H7 (cell line): Measurements from ENCODE around the gene CNKSR2. TPM values are rescaled to one million over a fixed set of nuclear protein-coding genes. Genes with fewer than 3 reads are reported as not detected.

Experiments used
- DNase-seq: peaks from one replicate; pipeline ENCODE4 v3.0.0; 2012
- H3K27me3 ChIP-seq: 2 replicates; pipeline ENCODE4 v1.6.0; 2011; ENCODE audit warnings: mild to moderate bottlenecking, low read length; ENCODE audit not compliant: control insufficient read depth, insufficient read depth
- H3K36me3 ChIP-seq: replicated peaks from 2 replicates; pipeline ENCODE4 v1.5.1; 2011; ENCODE audit warnings: low read length; ENCODE audit not compliant: control insufficient read depth, insufficient read depth
- H3K4me3 ChIP-seq: 2 replicates; pipeline ENCODE4 v1.5.1; 2011; ENCODE audit warnings: low read depth, mild to moderate bottlenecking, control low read depth, low read length, moderate library complexity; ENCODE audit not compliant: insufficient read depth
- total RNA-seq: library from RNA; depleted of rRNA; stranded (reverse); fragments of >200 nt; shearing (Covaris generic); gene quantifications from 2 replicates; pipeline ENCODE4 v1.2.3, GENCODE V29; 2014

The CNKSR2 gene
- total RNA-seq, 1 experiment from 2014 or later, result 6.3 TPM

DNA sequence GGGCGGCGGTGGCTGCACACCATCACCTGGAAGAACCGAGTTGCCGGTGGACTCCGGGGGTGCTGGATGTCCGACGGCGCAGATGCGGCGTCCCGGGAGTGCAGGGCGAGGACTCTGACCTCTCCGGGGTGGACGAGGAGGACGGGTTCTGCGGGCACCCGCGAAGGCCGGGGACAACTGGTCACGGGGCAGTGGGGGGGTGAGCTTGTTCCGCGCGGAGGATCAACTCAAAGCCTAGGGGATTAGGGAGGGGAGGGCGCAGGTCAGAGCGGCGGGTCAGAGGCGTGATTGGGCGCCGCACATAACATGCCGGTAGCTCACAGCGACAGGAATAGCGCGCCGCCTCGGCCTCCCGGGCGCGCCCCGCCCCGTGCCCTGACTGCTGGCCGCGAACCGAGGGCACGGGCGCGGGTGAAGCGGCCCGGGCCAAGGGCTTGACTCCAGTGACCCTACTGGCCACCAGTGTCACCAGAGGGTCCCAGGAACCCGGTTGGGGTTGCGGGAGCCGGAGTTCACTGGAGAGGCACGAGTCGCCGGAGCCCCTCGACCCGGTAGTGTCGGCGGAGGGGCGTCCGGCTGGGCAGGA, 284.0 kb downstream of the CNKSR2 start, which contains the start of gene KLHL34:
Gene KLHL34 (minus strand): TSS at position 179 of the 586 bp plus-strand sequence. CDS start 542 bp downstream, outside the sequence.
- H3K27me3 ChIP-seq, result no peaks in the 10 kb centered on the region
- H3K36me3 ChIP-seq, result no peaks in the 10 kb centered on the region
- DNase-seq, result peak; percentile 39
- no peak within 1 kb of the TSS for H3K4me3 ChIP-seq

GRCh38 chrX:21658746-21659145, 284.5 kb downstream of the CNKSR2 start:
- no peak overlapping the region for H3K4me3 ChIP-seq
- no peak for DNase-seq
- no peaks in the 10 kb centered on the region for H3K27me3 ChIP-seq
- no peaks in the 10 kb centered on the region for H3K36me3 ChIP-seq

DNA sequence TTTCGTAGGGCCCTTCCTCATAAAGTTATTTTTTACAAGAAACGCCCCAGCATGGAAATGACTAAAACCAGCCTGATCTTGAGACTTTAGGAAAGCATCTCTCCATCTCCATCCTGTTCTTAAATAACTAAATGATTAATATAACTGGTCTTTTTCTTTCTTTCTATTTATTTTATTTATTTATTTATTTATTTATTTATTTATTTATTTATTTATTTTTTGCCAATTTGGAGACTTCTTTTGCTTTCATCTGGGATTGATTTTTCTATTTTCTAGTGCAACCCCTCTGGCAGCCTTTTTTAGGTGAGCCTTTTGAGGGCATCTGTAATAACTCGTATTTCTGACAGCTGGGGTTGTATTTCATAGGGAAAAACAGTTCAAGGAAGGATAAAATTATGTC, 285.1 kb downstream of the CNKSR2 start:
- Histone ChIP-seq H3K4me3 (no peak overlapping the region), H3K36me3 (no peaks in the 10 kb centered on the region), H3K27me3 (no peaks in the 10 kb centered on the region)
- DNase-seq, result no peak

DNA sequence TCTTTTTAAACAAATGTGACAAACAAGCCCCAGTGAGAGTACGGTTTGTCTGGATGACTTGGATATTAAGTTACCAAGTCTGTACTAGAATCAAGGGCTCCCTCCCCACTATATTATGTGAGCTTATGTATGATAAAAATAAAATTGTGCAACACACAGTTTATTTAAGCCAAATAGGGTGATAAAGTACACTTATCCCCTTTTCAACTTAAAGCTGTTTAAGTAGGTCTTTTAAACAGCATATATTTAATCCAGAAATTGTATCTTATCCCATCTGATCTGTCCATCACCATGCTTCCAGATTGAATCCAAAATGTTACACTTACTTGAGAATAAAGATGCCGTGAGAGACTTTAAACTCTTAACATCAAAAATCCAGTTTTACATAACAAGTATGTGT, 285.9 kb downstream of the CNKSR2 start:
- Histone ChIP-seq H3K4me3 (no peak overlapping the region), H3K27me3 (no peaks in the 10 kb centered on the region), H3K36me3 (no peaks in the 10 kb centered on the region)
- no peak for DNase-seq

DNA sequence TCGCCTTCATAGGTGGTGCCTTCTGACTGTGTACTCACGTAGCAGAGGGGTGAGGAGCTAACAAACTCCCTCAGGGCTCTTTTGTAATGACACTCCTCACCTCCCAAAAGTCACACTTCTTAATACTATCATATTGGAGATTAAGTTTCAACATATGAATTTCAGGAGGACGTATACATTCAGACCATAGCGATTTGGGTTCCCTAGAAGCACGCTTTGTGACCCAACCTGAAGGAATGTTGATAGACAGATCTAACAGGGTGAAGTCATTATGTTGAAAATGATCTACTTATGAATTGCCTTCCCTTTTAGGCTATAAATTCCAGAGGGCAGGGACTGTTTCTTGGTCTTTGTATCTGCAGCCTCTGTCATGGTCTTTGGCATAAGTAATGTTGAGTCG, 287.1 kb downstream of the CNKSR2 start:
- Histone ChIP-seq H3K27me3 (no peaks in the 10 kb centered on the region), H3K36me3 (no peaks in the 10 kb centered on the region), H3K4me3 (no peak overlapping the region)
- no peak for DNase-seq

GRCh38 chrX:21662761-21663160, 288.5 kb downstream of the CNKSR2 start:
- Histone ChIP-seq H3K4me3 (no peak overlapping the region), H3K36me3 (no peaks in the 10 kb centered on the region), H3K27me3 (no peaks in the 10 kb centered on the region)
- no peak for DNase-seq

DNA sequence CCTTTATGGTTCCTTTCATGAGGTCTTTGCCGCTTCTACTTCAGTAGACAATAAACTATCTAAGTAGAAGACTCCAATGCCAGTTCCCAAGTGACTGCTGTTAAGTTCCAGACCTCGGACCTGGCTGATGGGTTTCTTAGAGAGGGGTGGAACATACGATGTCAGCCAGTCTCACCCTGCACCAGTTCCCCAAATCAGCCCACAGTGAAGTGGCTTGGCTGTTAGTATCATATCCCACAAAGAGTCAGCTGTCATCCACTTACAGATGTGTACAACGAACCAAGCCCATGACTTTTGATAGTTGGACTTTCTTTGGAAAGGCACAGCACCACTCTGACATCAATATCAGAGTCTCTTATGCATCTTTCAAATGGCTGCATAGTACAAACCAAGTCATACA, 292.0 kb downstream of the CNKSR2 start:
- Histone ChIP-seq H3K27me3 (no peaks in the 10 kb centered on the region), H3K36me3 (no peaks in the 10 kb centered on the region), H3K4me3 (no peak overlapping the region)
- DNase-seq, result no peak

DNA sequence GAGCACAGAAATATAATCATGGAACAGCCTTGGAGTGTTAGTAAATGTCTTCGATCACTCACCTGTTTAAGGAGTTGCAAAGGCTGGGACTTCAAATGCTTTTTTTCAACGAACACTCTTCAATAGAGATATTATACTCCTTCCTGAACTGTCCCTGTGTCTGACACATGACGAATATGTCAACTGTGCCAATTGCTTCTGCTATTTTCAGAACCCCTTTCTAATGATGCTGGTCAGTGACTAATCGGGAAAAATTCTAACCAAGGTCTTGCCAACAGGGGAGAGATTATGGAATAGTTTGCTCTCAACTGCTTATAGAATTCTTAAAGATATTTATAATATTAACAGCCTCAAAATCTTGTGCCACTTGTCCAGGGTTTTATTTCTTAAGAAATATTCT, 292.5 kb downstream of the CNKSR2 start:
- Histone ChIP-seq H3K36me3 (no peaks in the 10 kb centered on the region), H3K27me3 (no peaks in the 10 kb centered on the region), H3K4me3 (no peak overlapping the region)
- DNase-seq, result no peak

- Histone ChIP-seq H3K4me3 (no peak overlapping the region), H3K27me3 (no peaks in the 10 kb centered on the region), H3K36me3 (no peaks in the 10 kb centered on the region)
- no peak for DNase-seq
These were observed 300.4 kb downstream of the CNKSR2 start for GRCh38 chrX:21674430-21675186.

DNA sequence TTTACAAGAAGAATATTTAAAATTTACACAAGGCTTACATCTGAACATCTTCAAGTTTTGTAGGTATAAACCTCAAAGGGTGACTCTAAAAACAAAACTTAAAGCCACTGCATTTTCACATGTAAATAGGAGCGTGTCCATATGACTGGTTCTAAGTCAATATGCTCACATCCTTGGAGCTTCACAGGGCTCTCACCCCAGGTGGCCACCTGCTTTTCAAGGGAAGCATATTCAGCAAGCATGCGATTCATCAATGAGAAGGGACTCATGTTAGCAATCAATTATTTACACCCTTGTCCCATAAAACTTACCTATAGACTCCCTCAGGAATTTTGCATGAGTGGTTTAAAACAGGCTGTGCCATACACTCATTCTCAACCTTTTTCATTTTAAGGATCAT, 301.7 kb downstream of the CNKSR2 start:
- H3K4me3 ChIP-seq, result no peak overlapping the region
- DNase-seq, result peak; percentile 40

DNA sequence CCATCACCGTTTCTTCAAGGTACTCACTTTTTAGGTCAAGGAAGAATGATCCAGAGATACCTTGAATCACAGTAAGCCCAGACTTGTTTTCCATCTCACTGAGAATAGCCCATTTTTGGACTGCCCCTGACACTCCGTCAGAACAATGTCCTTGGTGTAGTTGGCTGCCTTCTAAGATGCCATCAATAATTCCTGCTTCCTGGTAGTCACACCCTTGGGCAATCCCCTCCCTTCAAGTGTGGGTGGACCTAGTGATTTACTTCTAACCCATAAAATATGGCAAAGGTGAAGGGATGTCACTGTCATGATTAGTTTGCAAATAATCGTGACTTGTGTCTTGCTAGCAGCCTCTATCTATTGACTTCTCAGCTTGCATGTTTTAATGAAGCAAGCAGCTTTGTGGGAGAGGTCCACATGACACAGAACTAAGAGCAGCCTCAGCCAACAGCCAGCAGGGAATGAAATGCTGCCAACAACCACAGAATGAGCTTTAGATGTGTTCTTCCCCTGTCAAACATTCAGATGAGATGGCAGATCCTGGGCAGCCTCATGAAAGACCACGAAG, 303.9 kb downstream of the CNKSR2 start:
- no peak overlapping the region for H3K4me3 ChIP-seq
- H3K36me3 ChIP-seq, result no peaks in the 10 kb centered on the region
- no peak for DNase-seq
- no peaks in the 10 kb centered on the region for H3K27me3 ChIP-seq

More for the DNA sequence above, 301.7 kb downstream of the CNKSR2 start:
- no peaks in the 10 kb centered on the region for H3K27me3 ChIP-seq
- no peaks in the 10 kb centered on the region for H3K36me3 ChIP-seq

- Histone ChIP-seq H3K27me3 (no peaks in the 10 kb centered on the region), H3K36me3 (no peaks in the 10 kb centered on the region), H3K4me3 (no peak overlapping the region)
- no peak for DNase-seq
These were observed 309.7 kb downstream of the CNKSR2 start for GRCh38 chrX:21683941-21684340.

DNA sequence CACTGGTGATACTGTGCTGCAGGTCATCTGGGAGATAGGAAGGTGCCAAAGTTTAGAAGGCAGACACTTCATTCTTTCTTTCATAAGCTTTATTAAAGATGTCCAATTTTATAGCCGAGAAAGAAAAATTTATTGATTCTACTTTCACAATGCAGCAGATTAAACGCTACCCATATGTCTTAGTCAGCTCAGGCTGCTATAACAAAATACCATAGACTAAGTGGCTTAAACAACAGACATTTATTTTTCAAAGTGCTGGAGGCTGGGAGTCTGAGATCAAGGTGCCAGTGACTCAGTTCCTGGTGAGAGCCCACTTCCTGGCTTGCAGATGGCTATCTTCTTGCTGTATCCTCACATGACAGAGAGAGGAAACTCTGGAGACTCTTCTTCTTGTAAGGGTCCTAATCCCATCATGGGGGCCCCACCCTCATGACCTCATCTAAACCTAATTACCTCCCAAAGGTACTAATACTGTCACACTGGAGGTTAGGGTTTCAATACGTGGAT, 317.3 kb downstream of the CNKSR2 start:
- no peak for DNase-seq
- H3K27me3 ChIP-seq, result no peaks in the 10 kb centered on the region
- H3K36me3 ChIP-seq, result no peaks in the 10 kb centered on the region
- H3K4me3 ChIP-seq, result no peak overlapping the region

GRCh38 chrX:21698272-21698671, 324.1 kb downstream of the CNKSR2 start:
- no peaks in the 10 kb centered on the region for H3K27me3 ChIP-seq
- H3K36me3 ChIP-seq, result no peaks in the 10 kb centered on the region
- no peak for DNase-seq
- H3K4me3 ChIP-seq, result no peak overlapping the region

GRCh38 chrX:21699136-21699535, 324.9 kb downstream of the CNKSR2 start:
- Histone ChIP-seq H3K4me3 (no peak overlapping the region), H3K27me3 (no peaks in the 10 kb centered on the region), H3K36me3 (no peaks in the 10 kb centered on the region)
- DNase-seq, result no peak
